HFFc6 (cell line): ENCODE results near the gene NOS1AP. TPM values are rescaled to one million over a fixed set of nuclear protein-coding genes. Genes with fewer than 3 reads are reported as not detected.

ENCODE experiments used
- DNase-seq: peaks from one replicate; pipeline ENCODE4 v3.0.0-alpha.2; 2018
- H3K27ac Mint-ChIP-seq: 2 replicates; pipeline ENCODE4 v1.8.0; 2020; ENCODE audit warnings: mild to moderate bottlenecking, mixed read lengths
- H3K27me3 Mint-ChIP-seq: 2 replicates; pipeline ENCODE4 v1.8.0; 2021; ENCODE audit warnings: mild to moderate bottlenecking, moderate library complexity, mixed read lengths; ENCODE audit not compliant: insufficient read depth
- H3K36me3 Mint-ChIP-seq: 2 replicates; pipeline ENCODE4 v1.8.0; 2021; ENCODE audit warnings: low read depth, mixed read lengths
- H3K4me1 Mint-ChIP-seq: 2 replicates; pipeline ENCODE4 v1.8.0; 2020; ENCODE audit warnings: low read depth, mixed read lengths
- H3K4me3 Mint-ChIP-seq: 2 replicates; pipeline ENCODE4 v1.8.0; 2020; ENCODE audit warnings: mild to moderate bottlenecking, moderate library complexity, mixed read lengths
- H3K9me3 Mint-ChIP-seq: 2 replicates; pipeline ENCODE4 v1.8.0; 2020; ENCODE audit warnings: mild to moderate bottlenecking, mixed read lengths
- total RNA-seq, 6 experiments: library from RNA; stranded (reverse); fragmentation: NEBNext Ultra II Directional; extraction: Animal tissue kit (Norgen Biotek cat#: 25700); gene quantifications; 2 replicates in 1 of 6; 3 replicates in 5 of 6; pipeline ENCODE4 v1.2.3, GENCODE V29; 2021
- TF ChIP-seq, protein P1 (sequence below): fragments of 200-600 bp; sonication (generic); IDR thresholded peaks from 2 replicates; pipeline ENCODE4 v1.5.0; 2021; ENCODE audit warnings: antibody characterized with exemption, mild to moderate bottlenecking

NOS1AP gene
- total RNA-seq, 6 experiments from 2014 or later: 0.11 to 0.62 (median 0.29) TPM

DNA sequence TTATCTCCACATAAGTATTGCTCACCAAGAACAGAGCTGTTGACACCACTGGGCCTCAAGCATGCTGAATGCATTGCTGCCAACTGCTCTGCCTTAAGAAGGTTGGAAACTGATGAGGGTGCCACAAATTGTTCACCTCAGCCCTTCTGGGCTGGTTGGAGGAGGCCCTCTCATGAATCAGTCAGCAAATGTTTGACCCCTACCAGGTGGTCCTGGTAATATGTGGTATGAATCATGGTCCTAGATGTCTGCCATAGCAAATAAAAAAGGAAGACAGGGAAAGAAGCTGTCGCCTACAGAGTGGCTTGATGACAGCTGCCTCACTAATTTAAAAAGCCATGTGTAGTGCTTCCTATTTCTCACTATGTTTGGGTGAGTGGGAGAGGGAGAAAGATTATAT, 295.0 kb downstream of the NOS1AP start:
- Mint-ChIP-seq H3K27me3 (peaks cover 7% of the 10 kb centered on the region), H3K4me3 (no peak overlapping the region), H3K4me1 (peaks cover 10% of the 10 kb centered on the region), H3K9me3 (no peaks in the 10 kb centered on the region), H3K27ac (no peak overlapping the region), H3K36me3 (no peaks in the 10 kb centered on the region)
- DNase-seq: no peak
- TF ChIP-seq, protein P1, sequence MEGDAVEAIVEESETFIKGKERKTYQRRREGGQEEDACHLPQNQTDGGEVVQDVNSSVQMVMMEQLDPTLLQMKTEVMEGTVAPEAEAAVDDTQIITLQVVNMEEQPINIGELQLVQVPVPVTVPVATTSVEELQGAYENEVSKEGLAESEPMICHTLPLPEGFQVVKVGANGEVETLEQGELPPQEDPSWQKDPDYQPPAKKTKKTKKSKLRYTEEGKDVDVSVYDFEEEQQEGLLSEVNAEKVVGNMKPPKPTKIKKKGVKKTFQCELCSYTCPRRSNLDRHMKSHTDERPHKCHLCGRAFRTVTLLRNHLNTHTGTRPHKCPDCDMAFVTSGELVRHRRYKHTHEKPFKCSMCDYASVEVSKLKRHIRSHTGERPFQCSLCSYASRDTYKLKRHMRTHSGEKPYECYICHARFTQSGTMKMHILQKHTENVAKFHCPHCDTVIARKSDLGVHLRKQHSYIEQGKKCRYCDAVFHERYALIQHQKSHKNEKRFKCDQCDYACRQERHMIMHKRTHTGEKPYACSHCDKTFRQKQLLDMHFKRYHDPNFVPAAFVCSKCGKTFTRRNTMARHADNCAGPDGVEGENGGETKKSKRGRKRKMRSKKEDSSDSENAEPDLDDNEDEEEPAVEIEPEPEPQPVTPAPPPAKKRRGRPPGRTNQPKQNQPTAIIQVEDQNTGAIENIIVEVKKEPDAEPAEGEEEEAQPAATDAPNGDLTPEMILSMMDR: no peak

DNA sequence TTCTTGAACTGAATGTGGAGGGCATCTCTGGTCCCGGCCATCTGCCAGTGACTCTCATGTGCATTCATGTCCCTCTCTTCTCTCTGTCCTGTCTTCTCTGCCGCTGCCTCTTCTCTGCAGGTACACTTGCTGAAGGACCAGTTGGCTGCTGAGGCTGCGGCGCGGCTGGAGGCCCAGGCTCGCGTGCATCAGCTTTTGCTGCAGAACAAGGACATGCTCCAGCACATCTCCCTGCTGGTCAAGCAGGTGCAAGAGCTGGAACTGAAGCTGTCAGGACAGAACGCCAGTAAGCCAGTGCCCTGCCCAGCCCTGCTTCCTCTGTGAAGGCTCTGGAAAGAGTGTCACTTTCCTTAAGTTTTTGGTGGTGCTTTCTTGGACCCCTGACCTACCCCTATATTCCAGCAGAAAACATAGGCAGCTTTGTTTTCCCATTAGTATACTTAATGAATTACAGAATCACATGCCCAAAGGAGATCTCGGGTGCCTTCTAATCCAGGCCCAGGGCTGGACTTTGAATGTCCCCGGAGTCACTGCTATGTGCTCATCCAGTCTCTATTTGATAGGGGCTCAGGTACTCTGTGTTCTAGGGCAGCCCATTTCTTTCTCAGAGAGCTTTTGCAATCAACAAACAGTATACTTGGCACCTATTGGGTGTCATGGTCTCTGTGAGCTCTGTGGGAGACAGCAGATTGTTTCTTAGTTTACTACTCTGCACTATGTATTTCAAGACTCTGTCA, 296.0 kb downstream of the NOS1AP start:
- TF ChIP-seq, protein P1: no peak
- H3K36me3 Mint-ChIP-seq: no peaks in the 10 kb centered on the region
- H3K27ac Mint-ChIP-seq: no peak overlapping the region
- no peak overlapping the region for H3K4me3 Mint-ChIP-seq
- peaks cover 4% of the 10 kb centered on the region for H3K27me3 Mint-ChIP-seq
- DNase-seq: no peak
- peaks cover 10% of the 10 kb centered on the region for H3K4me1 Mint-ChIP-seq
- no peaks in the 10 kb centered on the region for H3K9me3 Mint-ChIP-seq

DNA sequence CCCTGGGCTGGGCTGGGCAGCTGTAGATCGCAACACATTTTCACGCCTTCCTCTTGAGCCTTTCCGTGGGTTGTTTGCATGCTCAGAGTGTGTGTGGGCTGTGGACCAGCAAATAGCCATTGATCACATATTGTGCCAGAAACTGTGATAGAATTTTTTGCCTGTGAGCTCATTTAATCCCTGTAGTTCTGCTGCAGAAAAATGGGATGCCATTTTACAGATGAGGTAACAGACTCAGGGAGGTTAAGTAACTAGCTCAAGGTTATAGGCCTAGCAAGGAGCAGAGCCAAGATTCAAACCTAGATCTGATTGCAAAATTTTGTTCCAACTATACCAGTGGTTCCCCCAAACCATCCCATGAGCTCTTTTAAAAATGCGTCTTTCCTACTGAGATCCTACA, 296.7 kb downstream of the NOS1AP start:
- Mint-ChIP-seq H3K27ac (no peak overlapping the region), H3K27me3 (peaks cover 4% of the 10 kb centered on the region), H3K4me3 (peak overlapping the region; percentile 88; the same call in 1 of the 2 replicates), H3K9me3 (no peaks in the 10 kb centered on the region), H3K4me1 (peaks cover 10% of the 10 kb centered on the region), H3K36me3 (no peaks in the 10 kb centered on the region)
- no peak for DNase-seq
- TF ChIP-seq, protein P1: no peak

DNA sequence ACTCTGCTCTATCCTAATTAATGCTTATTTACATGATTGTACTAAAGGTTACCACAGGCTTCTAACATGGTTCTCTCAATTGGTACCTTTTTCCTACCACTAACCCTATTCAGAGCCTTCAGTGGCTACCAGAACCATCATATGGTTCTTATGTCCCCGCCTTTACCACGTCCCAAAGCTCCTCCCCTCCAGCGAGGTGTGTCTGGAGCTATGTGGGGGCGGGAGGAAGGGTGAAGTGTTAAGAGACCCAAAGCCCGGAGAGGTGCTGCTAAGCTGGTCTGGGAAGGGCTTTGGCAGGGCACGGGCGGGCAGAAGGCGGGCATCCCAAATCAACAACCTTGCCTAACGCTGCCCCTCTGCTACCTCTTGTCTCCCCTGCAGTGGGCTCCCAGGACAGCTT, 297.2 kb downstream of the NOS1AP start:
- no peak for DNase-seq
- no peaks in the 10 kb centered on the region for H3K9me3 Mint-ChIP-seq
- peak overlapping the region; percentile 45; the same call in 1 of the 2 replicates for H3K27ac Mint-ChIP-seq
- no peaks in the 10 kb centered on the region for H3K36me3 Mint-ChIP-seq
- peaks cover 13% of the 10 kb centered on the region for H3K4me1 Mint-ChIP-seq
- H3K4me3 Mint-ChIP-seq: peak overlapping the region; percentile 88
- TF ChIP-seq, protein P1: no peak
- peaks cover 4% of the 10 kb centered on the region for H3K27me3 Mint-ChIP-seq

DNA sequence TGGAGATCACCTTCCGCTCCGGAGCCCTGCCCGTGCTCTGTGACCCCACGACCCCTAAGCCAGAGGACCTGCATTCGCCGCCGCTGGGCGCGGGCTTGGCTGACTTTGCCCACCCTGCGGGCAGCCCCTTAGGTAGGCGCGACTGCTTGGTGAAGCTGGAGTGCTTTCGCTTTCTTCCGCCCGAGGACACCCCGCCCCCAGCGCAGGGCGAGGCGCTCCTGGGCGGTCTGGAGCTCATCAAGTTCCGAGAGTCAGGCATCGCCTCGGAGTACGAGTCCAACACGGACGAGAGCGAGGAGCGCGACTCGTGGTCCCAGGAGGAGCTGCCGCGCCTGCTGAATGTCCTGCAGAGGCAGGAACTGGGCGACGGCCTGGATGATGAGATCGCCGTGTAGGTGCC, 297.6 kb downstream of the NOS1AP start:
- DNase-seq: peak; percentile 51
- H3K4me1 Mint-ChIP-seq: peaks cover 17% of the 10 kb centered on the region
- H3K36me3 Mint-ChIP-seq: no peaks in the 10 kb centered on the region
- H3K27me3 Mint-ChIP-seq: peaks cover 4% of the 10 kb centered on the region
- TF ChIP-seq, protein P1: no peak
- no peaks in the 10 kb centered on the region for H3K9me3 Mint-ChIP-seq
- H3K4me3 Mint-ChIP-seq: peak overlapping the region; percentile 88
- peak overlapping the region; percentile 45; the same call in 1 of the 2 replicates for H3K27ac Mint-ChIP-seq
